ENCODE measurements around the gene NR2F2.

DNA sequence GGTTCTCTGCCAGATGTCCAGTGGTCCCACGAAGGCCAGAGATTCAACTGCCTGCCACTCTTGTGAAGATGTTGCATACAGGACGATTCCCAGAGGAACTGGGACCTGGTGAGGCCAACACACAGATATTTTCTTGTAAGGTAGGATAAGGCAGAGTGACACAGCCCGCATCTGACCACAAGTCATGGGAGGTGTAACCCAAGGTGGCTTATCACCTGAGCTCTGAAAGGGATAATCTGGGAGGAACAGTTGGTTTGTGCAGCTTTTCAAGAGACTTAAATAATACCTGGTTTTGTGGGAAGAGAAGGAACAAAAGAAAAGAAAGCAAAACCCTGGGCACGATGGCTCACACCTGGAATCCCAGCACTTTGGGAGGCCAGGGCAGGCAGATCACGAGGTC, 39.8 kb upstream of the NR2F2 start:
- TF ChIP-seq, protein P1, sequence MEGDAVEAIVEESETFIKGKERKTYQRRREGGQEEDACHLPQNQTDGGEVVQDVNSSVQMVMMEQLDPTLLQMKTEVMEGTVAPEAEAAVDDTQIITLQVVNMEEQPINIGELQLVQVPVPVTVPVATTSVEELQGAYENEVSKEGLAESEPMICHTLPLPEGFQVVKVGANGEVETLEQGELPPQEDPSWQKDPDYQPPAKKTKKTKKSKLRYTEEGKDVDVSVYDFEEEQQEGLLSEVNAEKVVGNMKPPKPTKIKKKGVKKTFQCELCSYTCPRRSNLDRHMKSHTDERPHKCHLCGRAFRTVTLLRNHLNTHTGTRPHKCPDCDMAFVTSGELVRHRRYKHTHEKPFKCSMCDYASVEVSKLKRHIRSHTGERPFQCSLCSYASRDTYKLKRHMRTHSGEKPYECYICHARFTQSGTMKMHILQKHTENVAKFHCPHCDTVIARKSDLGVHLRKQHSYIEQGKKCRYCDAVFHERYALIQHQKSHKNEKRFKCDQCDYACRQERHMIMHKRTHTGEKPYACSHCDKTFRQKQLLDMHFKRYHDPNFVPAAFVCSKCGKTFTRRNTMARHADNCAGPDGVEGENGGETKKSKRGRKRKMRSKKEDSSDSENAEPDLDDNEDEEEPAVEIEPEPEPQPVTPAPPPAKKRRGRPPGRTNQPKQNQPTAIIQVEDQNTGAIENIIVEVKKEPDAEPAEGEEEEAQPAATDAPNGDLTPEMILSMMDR (conservative IDR thresholded peaks at IDR 0.05), result no peak
- no peak for TF ChIP-seq ZFX (IDR thresholded peaks at IDR 0.05)
